Prostate gland (tissue), 2 donors: Measurements from ENCODE around the gene CAT.

Experiments
- POLR2A ChIP-seq: fragments of 450-650 bp; IDR thresholded peaks from one replicate; pipeline ENCODE4 v1.6.1; 2016; ENCODE audit warnings: antibody characterized with exemption, mild to moderate bottlenecking
- POLR2AphosphoS5 ChIP-seq: sonication (generic); formaldehyde crosslinking; IDR thresholded peaks from one replicate; pipeline ENCODE4 v1.6.1; 2017; ENCODE audit warnings: antibody characterized with exemption
- TF ChIP-seq, protein P1 (sequence below), 4 experiments: fragments of 200-600 bp in 2 of 4; fragments of 450-650 bp in 2 of 4; sonication (generic) in 2 of 4; IDR thresholded peaks; 1 replicate in 3 of 4; 2 replicates in 1 of 4; pipeline ENCODE4 v1.5.1; 2016 to 2019; ENCODE audit warnings: antibody characterized with exemption in 4 of 4, mild to moderate bottlenecking in 2 of 4, moderate library complexity in 2 of 4

DNA sequence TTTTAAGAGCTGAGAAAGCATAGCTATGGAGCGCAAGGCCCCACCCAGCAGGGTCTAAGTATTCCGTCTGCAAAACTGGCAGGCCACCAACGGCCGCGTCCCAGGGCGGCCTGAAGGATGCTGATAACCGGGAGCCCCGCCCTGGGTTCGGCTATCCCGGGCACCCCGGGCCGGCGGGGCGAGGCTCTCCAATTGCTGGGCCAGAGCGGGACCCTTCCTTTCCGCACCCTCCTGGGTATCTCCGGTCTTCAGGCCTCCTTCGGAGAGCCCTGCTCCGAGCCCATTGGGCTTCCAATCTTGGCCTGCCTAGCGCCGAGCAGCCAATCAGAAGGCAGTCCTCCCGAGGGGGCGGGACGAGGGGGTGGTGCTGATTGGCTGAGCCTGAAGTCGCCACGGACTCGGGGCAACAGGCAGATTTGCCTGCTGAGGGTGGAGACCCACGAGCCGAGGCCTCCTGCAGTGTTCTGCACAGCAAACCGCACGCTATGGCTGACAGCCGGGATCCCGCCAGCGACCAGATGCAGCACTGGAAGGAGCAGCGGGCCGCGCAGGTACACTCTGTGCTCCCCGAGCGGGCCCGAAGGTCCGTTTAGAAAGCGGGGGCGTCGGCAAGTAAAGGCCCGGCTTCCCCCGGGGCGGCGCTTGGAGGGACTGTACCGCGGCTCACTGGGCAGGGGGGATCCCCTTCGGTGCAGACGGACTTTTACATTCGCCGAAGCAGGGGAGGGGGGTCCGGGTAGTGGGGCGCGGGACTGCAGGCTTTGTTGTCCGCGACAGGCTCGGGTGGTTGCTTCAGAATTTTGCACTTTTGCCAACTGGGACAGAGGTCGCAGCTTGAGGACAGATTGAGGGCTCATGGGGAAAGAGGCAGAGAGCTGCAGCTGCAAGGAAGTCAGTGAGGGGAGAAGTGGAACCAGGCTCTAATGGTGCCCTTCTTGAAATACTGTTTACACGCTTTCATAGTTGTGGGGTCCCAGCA, at the start of gene CAT:
- TF ChIP-seq POLR2AphosphoS5 (peak; percentile 96), POLR2A (peak; percentile 70)
- TF ChIP-seq, protein P1, sequence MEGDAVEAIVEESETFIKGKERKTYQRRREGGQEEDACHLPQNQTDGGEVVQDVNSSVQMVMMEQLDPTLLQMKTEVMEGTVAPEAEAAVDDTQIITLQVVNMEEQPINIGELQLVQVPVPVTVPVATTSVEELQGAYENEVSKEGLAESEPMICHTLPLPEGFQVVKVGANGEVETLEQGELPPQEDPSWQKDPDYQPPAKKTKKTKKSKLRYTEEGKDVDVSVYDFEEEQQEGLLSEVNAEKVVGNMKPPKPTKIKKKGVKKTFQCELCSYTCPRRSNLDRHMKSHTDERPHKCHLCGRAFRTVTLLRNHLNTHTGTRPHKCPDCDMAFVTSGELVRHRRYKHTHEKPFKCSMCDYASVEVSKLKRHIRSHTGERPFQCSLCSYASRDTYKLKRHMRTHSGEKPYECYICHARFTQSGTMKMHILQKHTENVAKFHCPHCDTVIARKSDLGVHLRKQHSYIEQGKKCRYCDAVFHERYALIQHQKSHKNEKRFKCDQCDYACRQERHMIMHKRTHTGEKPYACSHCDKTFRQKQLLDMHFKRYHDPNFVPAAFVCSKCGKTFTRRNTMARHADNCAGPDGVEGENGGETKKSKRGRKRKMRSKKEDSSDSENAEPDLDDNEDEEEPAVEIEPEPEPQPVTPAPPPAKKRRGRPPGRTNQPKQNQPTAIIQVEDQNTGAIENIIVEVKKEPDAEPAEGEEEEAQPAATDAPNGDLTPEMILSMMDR (IDR thresholded peaks at IDR 0.05) = no peak
